AG10803 (cell line): ENCODE measurements around the gene RASSF1.
A peak's percentile ranks its signal among the peaks of the same experiment; 100 is the strongest.

Experiments
- DNase-seq: peaks from one replicate; pipeline ENCODE4 v3.0.0; 2010; ENCODE audit warnings: low read depth
- H3K4me3 ChIP-seq: 2 replicates; pipeline ENCODE4 v1.5.1; 2011; ENCODE audit warnings: mild to moderate bottlenecking, low read length, control low read depth
- TF ChIP-seq, protein P1 (sequence below): conservative IDR thresholded peaks from 2 replicates; pipeline ENCODE4 v1.5.1; 2011; ENCODE audit warnings: mild to moderate bottlenecking, low read length, control low read depth, inconsistent platforms

Gene RASSF1

DNA sequence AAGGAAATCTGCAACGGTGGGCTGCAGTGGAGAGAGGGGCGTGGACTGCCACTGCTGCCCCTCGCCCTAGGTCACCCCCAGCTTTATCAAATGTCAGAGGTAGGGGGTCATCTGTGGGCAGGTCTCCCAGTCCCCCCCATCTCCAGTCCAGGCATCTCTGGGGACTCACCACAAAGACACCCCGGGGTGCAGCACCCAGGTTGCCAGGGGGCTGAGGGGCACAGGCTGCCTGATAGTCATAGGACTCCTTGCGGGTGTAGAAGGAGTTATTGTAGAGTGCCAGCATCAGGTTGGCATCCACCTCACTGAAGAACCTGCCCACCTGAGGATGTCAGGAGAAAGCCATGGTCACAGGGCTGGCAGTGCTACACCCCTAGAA is 25.2 kb upstream of the RASSF1 start:
- H3K4me3 ChIP-seq, result no peak overlapping the region
- TF ChIP-seq, protein P1, sequence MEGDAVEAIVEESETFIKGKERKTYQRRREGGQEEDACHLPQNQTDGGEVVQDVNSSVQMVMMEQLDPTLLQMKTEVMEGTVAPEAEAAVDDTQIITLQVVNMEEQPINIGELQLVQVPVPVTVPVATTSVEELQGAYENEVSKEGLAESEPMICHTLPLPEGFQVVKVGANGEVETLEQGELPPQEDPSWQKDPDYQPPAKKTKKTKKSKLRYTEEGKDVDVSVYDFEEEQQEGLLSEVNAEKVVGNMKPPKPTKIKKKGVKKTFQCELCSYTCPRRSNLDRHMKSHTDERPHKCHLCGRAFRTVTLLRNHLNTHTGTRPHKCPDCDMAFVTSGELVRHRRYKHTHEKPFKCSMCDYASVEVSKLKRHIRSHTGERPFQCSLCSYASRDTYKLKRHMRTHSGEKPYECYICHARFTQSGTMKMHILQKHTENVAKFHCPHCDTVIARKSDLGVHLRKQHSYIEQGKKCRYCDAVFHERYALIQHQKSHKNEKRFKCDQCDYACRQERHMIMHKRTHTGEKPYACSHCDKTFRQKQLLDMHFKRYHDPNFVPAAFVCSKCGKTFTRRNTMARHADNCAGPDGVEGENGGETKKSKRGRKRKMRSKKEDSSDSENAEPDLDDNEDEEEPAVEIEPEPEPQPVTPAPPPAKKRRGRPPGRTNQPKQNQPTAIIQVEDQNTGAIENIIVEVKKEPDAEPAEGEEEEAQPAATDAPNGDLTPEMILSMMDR, result no peak
- no peak for DNase-seq

DNA sequence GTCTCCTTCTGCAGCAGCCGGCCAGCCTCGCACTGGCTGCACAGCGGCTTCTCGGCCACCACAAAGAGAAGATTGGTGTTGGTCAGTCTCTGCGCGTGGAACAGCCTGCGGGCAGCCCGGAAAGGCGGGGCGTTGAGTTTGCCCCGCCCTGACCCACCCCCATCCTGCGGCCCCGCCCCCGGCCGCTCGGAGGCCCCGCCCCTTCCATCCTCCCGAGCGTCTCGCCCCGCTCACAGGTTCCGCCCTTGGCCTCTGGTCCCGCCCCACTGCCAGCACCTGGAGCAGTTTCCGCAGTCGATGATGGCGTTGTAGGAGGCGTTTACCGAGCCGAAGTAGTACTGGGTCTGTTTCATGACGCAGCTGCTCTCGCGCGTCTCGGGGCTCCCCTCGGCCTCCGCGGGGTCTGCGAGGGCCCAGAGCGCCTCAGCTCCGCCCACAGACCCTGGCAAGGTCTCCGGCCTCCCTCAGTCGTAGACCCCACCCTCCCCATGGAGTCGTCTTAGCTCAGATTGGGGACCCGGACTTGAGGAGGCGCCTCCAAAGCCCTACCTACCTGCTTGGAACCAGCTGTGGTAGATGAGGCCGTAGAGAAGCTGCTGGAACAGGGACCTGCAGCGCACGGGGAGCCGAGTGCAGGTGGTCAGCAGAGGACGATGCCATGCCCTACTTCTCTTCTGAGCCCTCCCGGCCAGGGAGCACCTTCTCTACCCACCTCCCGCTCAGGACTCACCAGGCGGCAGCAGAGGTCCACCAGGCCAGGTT is 24.6 kb upstream of the RASSF1 start:
- TF ChIP-seq, protein P1, result no peak
- DNase-seq, result peak; percentile 45
- H3K4me3 ChIP-seq, result peak overlapping the region; percentile 56

- DNase-seq, result peak; percentile 21
- H3K4me3 ChIP-seq, result peak overlapping the region; percentile 56
- TF ChIP-seq, protein P1, result no peak
These were observed 24.0 kb upstream of the RASSF1 start for GRCh38 chr3:50364573-50365079.

GRCh38 chr3:50359760-50360110 is 19.1 kb upstream of the RASSF1 start:
- TF ChIP-seq, protein P1, result no peak
- peak overlapping the region; percentile 35 for H3K4me3 ChIP-seq
- DNase-seq, result no peak

DNA sequence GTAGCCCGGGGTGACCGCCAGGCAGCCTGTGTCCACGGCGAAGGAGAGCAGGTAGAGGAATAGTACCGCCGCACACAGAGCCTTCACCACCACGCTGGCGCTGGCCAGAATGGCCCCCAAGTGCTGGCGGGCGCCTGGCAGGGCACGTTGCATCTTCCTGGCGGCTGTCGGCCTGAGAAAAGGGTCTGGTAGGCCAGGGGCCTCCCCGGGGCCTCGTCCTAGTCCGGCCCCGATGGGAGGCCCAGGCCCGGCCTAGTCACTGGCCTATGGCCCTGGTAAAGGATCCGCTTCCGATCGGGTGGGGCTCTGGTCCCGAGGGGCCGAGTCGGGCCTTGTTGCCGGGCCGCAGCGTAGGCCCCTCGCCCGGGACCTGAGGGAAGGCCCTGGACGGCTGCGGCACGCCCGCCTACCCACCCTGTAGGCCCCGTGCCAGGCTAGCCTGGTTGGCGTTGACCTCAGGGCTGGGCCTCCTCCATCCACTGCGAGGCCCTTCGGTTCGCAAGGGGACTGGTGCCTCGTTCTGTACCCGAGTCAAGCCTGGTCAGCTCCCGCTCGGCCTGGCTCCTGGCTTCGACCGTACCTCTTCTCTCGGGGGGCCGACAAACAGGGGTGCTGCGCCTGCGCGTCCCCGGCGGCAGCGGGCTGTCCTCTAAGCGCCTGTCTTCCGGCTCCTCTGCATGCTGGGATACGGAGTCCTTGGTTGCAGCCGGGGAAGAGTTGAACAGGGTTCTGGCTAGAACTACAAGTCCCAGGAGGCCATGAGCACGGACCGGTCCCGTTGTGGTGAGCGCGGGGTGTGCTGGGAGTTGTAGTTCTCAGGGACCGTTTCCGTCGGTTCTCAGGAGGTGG is 18.5 kb upstream of the RASSF1 start, which contains the start of gene TMEM115:
Gene TMEM115 (minus strand): TSS at position 611 of the 849 bp plus-strand sequence. CDS start 458 bp downstream, at position 153.
- H3K4me3 ChIP-seq, result peak within 1 kb of the TSS; percentile 97
- peak; percentile 99 for DNase-seq
- TF ChIP-seq, protein P1, result no peak

- H3K4me3 ChIP-seq, result peak overlapping the region; percentile 97
- no peak for DNase-seq
- TF ChIP-seq, protein P1, result no peak
These were observed 17.8 kb upstream of the RASSF1 start for GRCh38 chr3:50358355-50358910.
